Fibroblast of pulmonary artery (primary cell): ENCODE results near the gene STT3A.

Source experiments
- DNase-seq: peaks from one replicate; pipeline ENCODE4 v3.0.0-alpha.2; 2010; ENCODE audit warnings: low read depth
- H3K4me3 ChIP-seq: replicated peaks from 2 replicates; pipeline ENCODE4 v1.5.1; 2011; ENCODE audit warnings: low read depth, mild to moderate bottlenecking, control low read depth, low read length, moderate library complexity
- TF ChIP-seq, protein P1 (sequence below): IDR thresholded peaks from 2 replicates; pipeline ENCODE4 v1.5.1; 2011; ENCODE audit warnings: mild to moderate bottlenecking, control low read depth, low read length, inconsistent platforms; ENCODE audit errors: missing control alignments

Gene STT3A

DNA sequence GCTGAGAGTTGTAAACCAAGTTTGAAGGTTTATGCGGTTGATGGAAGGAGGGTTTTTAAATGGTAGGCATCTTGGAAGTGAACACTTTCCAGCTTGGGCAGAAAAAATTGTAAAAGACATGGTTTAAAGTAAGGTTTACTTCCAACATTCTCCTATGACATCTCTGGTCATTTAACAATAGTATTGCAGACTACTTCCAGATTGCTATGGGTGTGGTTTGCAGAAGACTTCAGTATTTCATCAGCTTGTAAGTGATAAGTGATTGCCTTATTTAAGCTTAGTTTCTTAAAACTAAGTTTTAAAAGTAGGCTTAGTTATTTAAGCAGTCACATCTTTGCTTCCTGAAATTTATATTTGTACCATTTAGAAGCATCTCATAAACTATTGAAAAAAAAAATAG, 7.2 kb upstream of the STT3A start:
- no peak overlapping the region for H3K4me3 ChIP-seq
- no peak for DNase-seq
- TF ChIP-seq, protein P1, sequence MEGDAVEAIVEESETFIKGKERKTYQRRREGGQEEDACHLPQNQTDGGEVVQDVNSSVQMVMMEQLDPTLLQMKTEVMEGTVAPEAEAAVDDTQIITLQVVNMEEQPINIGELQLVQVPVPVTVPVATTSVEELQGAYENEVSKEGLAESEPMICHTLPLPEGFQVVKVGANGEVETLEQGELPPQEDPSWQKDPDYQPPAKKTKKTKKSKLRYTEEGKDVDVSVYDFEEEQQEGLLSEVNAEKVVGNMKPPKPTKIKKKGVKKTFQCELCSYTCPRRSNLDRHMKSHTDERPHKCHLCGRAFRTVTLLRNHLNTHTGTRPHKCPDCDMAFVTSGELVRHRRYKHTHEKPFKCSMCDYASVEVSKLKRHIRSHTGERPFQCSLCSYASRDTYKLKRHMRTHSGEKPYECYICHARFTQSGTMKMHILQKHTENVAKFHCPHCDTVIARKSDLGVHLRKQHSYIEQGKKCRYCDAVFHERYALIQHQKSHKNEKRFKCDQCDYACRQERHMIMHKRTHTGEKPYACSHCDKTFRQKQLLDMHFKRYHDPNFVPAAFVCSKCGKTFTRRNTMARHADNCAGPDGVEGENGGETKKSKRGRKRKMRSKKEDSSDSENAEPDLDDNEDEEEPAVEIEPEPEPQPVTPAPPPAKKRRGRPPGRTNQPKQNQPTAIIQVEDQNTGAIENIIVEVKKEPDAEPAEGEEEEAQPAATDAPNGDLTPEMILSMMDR, result no peak

DNA sequence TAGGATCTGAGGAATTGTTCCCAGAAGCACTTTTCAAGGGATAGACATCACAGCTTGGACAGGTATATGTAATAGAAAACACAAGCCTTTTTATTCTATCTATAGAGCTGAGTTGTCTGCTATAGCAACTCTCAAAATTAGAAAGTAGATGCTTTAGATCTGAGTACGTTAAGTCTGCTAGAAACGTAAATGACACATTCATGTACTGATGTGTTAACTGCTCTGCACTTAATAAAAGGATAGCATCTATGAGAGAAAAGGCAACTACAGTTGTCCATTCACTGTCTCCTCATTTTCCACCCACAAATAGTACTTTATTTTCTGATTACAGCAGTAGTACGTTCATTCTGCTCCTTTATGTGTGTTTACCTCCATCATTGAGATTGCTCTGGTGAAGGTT, 6.0 kb upstream of the STT3A start:
- no peak for DNase-seq
- TF ChIP-seq, protein P1, result no peak
- no peak overlapping the region for H3K4me3 ChIP-seq

DNA sequence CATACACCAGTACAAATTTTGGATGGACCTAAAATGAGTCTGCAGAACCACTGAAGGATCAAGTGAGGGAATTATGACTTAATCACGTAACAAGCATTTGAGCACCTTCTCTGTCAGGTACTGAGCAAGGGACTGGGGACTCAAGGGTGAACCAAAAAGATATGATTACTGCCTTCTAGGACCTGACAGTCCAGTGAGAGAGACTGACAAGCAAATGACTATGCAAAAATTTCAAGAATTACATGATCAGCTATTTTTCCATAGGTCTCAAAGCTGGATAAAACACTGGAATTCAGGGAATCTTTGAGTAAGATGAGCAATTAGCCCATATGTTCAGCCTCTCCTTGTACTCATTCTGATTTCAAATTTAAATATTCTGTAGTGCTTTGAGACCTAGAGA, 5.2 kb upstream of the STT3A start:
- TF ChIP-seq, protein P1, result no peak
- no peak overlapping the region for H3K4me3 ChIP-seq
- DNase-seq, result no peak

DNA sequence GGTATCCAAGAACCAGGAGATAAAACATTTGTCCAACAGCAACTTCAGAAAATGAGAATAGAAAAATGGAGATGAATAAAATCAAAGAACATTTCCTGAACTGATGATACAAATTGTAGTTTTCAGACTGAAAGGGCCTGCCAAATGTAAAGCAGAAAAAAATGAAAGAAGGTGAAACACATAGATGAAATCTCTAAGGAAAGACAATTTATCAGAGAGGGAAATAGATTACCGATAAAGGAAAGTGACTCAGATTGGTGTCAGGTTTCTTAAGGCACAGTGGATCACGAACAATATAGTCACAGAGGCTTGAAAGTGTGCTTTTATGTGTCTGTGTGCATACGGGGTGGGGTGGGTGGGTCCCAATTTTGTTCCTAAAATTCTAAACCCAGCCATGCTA, 4.1 kb upstream of the STT3A start:
- TF ChIP-seq, protein P1, result no peak
- no peak for DNase-seq

DNA sequence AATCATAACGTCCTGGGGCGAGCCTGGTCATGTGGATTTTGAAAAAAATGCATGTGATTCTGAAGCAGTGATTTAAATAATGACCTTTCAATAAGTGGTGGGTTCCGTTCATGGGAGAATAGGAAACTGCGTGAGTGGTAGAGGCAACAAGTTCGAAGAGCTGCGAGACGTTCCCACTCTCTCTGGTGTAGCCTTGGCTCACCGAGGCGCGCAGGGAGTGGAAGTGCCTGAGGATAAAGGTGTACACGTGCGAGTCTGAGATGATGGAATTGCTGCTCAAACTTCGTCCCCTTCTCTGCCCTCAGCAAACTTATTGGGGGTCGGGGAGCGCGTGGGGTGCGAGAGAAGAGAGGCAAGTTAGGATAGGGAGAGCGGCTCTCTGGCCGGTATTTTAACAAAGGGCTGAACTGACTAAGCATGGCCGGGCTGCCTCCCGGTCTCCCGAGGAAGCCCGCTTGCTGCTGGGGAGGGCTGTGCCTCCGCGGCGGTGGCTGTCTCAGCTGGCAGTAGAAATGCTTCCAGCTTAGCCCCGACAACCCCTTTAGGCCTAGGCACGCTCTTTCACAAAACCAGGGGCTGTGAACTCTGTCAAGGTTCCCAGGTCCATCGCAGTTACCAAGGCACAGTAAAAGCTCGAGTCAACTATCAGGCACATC, 875 bp upstream of the STT3A start:
- TF ChIP-seq, protein P1, result no peak
- peak; percentile 22 for DNase-seq
- peak overlapping the region; percentile 100 for H3K4me3 ChIP-seq

More for the DNA sequence above, 4.1 kb upstream of the STT3A start:
- no peak overlapping the region for H3K4me3 ChIP-seq

DNA sequence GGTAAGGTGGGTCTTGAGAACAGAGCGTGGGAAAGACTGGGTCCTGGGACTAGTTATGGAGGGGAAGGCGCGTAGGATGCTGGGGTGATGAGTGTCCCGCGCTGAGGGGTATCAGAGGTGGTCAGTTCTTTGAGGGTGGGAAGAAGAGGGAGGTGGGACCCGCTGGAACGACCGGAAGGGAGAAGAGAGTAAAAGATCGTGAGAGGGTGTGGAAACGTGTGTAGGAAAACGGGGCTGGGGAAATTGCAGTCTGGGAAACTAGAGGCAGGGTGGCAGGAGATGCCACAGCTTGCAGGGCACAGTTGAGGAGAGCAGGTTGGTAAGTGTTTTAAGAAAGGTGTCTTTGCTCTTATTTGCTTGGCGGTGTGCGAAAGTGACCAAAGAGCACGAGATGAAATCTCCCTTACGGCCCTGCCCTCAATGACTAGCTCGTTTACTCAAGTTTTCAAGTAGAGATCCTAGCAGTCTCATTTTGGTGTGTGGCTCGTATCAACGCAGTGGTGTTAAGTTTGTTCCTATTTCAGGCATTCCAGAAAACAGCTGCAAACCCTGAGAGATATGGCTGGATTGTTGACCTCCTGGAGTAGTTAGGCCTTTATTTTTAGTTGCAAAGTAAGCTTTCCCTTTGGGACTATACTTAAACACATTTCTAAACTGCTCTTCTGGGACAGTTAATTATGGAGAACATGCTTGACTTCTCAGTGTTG, 615 bp downstream of the STT3A start:
- peak; percentile 39 for DNase-seq
- TF ChIP-seq, protein P1, result no peak
- peak overlapping the region; percentile 100 for H3K4me3 ChIP-seq
